ENCODE data around the gene WDR73. TPM values are rescaled to one million over a fixed set of nuclear protein-coding genes. Genes with fewer than 3 reads are reported as not detected.
A peak's percentile ranks its signal among the peaks of the same experiment; 100 is the strongest.

Gene WDR73
- total and polyA plus RNA-seq, 9 of the 15 experiments (the other 6 are each of a cell fraction or from before 2014, with no cell fraction given) = 9.2 to 25.4 (median 21.7) TPM

GRCh38 chr15:84634228-84634837, 19.8 kb downstream of the WDR73 start:
- intact Hi-C loops (cut with micrococcal nuclease) = no loop called here
- POLR2A ChIA-PET = no interaction called here
- H3K4me2 ChIP-seq (ENCODE audit: insufficient read depth, low read length) = peak overlapping the region; percentile 90
- no peak overlapping the region for H2AFZ ChIP-seq (ENCODE audit: low read depth, low read length)
- peaks cover 18 to 25% of the 10 kb centered on the region in 2 experiments; a peak in 4 of 5 replicates for H3K4me1 ChIP-seq (replicated peaks in 1 of 2; ENCODE audit: control insufficient read depth in 2 of 2, insufficient read depth in 2 of 2, low read length in 2 of 2)
- FAIRE-seq = peak; percentile 35
- H3K79me2 ChIP-seq (ENCODE audit: control insufficient read depth, insufficient read depth, low read length) = peaks cover 35% of the 10 kb centered on the region
- H3K9ac ChIP-seq (ENCODE audit: insufficient read depth in 1 of 2, low read depth in 2 of 2, low read length in 2 of 2) = peak overlapping the region; percentile 68 to 93; a peak in 3 of 4 replicates
- H3K36me3 ChIP-seq (ENCODE audit: control insufficient read depth, insufficient read depth, low read length) = peaks cover 30% of the 10 kb centered on the region
- DNase-seq (ENCODE audit: extremely low read depth in 1 of 4, low spot score in 3 of 4) = no peak
- H3K27ac ChIP-seq (ENCODE audit: extremely low read depth, low read depth, low read length) = no peak overlapping the region
- in situ Hi-C loops (cut with MboI) = no loop called here
- H4K20me1 ChIP-seq (replicated peaks; ENCODE audit: control insufficient read depth, insufficient read depth, low read length) = no peaks in the 10 kb centered on the region; the same call in 1 of the 2 replicates
- no peaks in the 10 kb centered on the region for H3K9me3 ChIP-seq (replicated peaks; ENCODE audit: control insufficient read depth, insufficient read depth, low read depth, low read length)
- no peaks in the 10 kb centered on the region for H3K9me1 ChIP-seq (ENCODE audit: control insufficient read depth, insufficient read depth, low read length)
- no peak for ATAC-seq
- 29% methylated on average over 23 of the region's 23 CpGs for WGBS (ENCODE audit: insufficient coverage, low coverage, missing lambda C conversion rate)
- CTCF ChIA-PET (ENCODE audit: low intra/inter-chr PET ratio) = no interaction called here
- peak overlapping the region; percentile 54 for H3K4me3 ChIP-seq
- no TSS peak for BruUV-seq (replicated peaks)
- TF ChIP-seq ETV1 (tag; conservative IDR thresholded peaks at IDR 0.05; ENCODE audit: low read depth) (0 out of 2 replicates have a peak, but pooled peaks have one; percentile 16), POLR2AphosphoS5 (IDR thresholded peaks at IDR 0.05; ENCODE audit: control insufficient read depth, insufficient read depth, low read depth, low read length) (no peak), ZNF696 (CRISPR knock-in tag; conservative IDR thresholded peaks at IDR 0.05) (no peak), CREM (IDR thresholded peaks at IDR 0.05; ENCODE audit: low read depth) (0 out of 2 replicates have a peak, but pooled peaks have one; percentile 20), NR2C2 (CRISPR knock-in tag; IDR thresholded peaks at IDR 0.05) (no peak), NR2C2 (tag; IDR thresholded peaks at IDR 0.05) (peak; percentile 24; the same call in 1 of the 2 replicates)
- TF ChIP-seq, protein P1, sequence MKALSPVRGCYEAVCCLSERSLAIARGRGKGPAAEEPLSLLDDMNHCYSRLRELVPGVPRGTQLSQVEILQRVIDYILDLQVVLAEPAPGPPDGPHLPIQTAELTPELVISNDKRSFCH (CRISPR knock-in tag; IDR thresholded peaks at IDR 0.05) = no peak
- TF ChIP-seq, protein P1 (tag; IDR thresholded peaks at IDR 0.05) = 0 out of 2 replicates have a peak, but pooled peaks have one; percentile 48
- TF ChIP-seq, protein P2, sequence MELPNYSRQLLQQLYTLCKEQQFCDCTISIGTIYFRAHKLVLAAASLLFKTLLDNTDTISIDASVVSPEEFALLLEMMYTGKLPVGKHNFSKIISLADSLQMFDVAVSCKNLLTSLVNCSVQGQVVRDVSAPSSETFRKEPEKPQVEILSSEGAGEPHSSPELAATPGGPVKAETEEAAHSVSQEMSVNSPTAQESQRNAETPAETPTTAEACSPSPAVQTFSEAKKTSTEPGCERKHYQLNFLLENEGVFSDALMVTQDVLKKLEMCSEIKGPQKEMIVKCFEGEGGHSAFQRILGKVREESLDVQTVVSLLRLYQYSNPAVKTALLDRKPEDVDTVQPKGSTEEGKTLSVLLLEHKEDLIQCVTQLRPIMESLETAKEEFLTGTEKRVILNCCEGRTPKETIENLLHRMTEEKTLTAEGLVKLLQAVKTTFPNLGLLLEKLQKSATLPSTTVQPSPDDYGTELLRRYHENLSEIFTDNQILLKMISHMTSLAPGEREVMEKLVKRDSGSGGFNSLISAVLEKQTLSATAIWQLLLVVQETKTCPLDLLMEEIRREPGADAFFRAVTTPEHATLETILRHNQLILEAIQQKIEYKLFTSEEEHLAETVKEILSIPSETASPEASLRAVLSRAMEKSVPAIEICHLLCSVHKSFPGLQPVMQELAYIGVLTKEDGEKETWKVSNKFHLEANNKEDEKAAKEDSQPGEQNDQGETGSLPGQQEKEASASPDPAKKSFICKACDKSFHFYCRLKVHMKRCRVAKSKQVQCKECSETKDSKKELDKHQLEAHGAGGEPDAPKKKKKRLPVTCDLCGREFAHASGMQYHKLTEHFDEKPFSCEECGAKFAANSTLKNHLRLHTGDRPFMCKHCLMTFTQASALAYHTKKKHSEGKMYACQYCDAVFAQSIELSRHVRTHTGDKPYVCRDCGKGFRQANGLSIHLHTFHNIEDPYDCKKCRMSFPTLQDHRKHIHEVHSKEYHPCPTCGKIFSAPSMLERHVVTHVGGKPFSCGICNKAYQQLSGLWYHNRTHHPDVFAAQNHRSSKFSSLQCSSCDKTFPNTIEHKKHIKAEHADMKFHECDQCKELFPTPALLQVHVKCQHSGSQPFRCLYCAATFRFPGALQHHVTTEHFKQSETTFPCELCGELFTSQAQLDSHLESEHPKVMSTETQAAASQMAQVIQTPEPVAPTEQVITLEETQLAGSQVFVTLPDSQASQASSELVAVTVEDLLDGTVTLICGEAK (IDR thresholded peaks at IDR 0.05) = peak; percentile 49; the same call in 1 of the 2 replicates
- TF ChIP-seq, protein P2 (CRISPR knock-in tag; IDR thresholded peaks at IDR 0.05) = no peak
- TF ChIP-seq, protein P3, sequence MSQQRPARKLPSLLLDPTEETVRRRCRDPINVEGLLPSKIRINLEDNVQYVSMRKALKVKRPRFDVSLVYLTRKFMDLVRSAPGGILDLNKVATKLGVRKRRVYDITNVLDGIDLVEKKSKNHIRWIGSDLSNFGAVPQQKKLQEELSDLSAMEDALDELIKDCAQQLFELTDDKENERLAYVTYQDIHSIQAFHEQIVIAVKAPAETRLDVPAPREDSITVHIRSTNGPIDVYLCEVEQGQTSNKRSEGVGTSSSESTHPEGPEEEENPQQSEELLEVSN (IDR thresholded peaks at IDR 0.05; ENCODE audit: borderline replicate concordance in 1 of 2, extremely low read depth in 1 of 2, insufficient read depth in 1 of 2, insufficient read length in 1 of 2, low read depth in 1 of 2, low read length in 1 of 2, poor library complexity in 1 of 2, severe bottlenecking in 1 of 2) = peak in 1 of 2 experiments; percentile 19
- no peaks in the 10 kb centered on the region for H3K27me3 ChIP-seq (ENCODE audit: control insufficient read depth in 2 of 2, insufficient read depth in 2 of 2, low read length in 2 of 2)
